Right lobe of liver (tissue), 4 donors: ENCODE measurements around the gene RPL13A.

Source experiments
- POLR2A ChIP-seq: fragments of 450-650 bp; IDR thresholded peaks from one replicate; pipeline ENCODE4 v1.6.1; 2017; ENCODE audit warnings: antibody characterized with exemption, mild to moderate bottlenecking
- TF ChIP-seq, protein P1 (sequence below), 4 donors: fragments of 200-600 bp in 3 of 4; fragments of 450-650 bp in 1 of 4; IDR thresholded peaks; one replicate each; pipeline versions ENCODE4 v1.5.1 to v1.8.0; 2016 to 2022; ENCODE audit warnings: antibody characterized with exemption in 4 of 4, mild to moderate bottlenecking in 2 of 4
- donor health status: DM: no; HTN: no; CAD: no.
- donor health status: DM: no; HTN: no; CAD: no.
- donor health status: DM: no; HTN: yes; CAD: no.

GRCh38 chr19:49441210-49441959 is 46.0 kb upstream of the RPL13A start, which contains the start of gene SLC17A7:
- TF ChIP-seq, protein P1, sequence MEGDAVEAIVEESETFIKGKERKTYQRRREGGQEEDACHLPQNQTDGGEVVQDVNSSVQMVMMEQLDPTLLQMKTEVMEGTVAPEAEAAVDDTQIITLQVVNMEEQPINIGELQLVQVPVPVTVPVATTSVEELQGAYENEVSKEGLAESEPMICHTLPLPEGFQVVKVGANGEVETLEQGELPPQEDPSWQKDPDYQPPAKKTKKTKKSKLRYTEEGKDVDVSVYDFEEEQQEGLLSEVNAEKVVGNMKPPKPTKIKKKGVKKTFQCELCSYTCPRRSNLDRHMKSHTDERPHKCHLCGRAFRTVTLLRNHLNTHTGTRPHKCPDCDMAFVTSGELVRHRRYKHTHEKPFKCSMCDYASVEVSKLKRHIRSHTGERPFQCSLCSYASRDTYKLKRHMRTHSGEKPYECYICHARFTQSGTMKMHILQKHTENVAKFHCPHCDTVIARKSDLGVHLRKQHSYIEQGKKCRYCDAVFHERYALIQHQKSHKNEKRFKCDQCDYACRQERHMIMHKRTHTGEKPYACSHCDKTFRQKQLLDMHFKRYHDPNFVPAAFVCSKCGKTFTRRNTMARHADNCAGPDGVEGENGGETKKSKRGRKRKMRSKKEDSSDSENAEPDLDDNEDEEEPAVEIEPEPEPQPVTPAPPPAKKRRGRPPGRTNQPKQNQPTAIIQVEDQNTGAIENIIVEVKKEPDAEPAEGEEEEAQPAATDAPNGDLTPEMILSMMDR (IDR thresholded peaks at IDR 0.05): no peak
- TF ChIP-seq POLR2A: no peak
